NCI-H748 (cell line): Measurements from ENCODE around the gene OTOGL.
"Not testable (repeated sequence)": the region's sequence is repeated elsewhere in the genome, so short reads cannot be mapped to it uniquely, and the experiment has no call there.

Experiments
- DNase-seq: peaks from one replicate; lab custom pipeline; 2025; ENCODE audit not compliant: unreplicated experiment; lab: John Stamatoyannopoulos, UW

The OTOGL gene

DNA sequence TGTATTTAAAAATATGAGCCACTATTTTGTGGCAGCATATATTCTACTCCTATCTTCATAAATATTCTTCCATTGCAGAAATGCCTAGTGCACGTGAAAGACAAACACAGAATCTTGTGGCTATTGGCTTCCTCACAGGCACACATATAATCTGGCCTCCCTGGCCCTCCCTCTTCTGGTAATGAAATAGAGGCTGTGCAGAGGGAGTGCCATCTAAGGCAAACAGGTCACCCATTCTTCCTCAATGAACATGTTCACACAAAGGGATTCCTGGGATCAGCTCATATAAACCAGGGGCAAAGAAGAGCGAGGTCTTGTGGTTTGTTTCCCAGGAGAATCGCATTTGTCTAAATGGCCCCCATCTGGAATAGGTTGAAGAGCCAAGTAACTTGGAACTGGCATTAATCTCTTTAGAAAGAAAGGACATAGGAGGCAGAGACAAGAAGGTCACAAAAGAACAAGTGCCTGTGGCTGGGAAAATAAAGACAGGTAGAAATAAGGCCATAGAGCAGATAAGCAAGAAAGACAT lies 173.1 kb downstream of the OTOGL start:
- DNase-seq: peak; percentile 83

GRCh38 chr12:80273144-80273543 lies 173.8 kb downstream of the OTOGL start:
- DNase-seq: no peak

DNA sequence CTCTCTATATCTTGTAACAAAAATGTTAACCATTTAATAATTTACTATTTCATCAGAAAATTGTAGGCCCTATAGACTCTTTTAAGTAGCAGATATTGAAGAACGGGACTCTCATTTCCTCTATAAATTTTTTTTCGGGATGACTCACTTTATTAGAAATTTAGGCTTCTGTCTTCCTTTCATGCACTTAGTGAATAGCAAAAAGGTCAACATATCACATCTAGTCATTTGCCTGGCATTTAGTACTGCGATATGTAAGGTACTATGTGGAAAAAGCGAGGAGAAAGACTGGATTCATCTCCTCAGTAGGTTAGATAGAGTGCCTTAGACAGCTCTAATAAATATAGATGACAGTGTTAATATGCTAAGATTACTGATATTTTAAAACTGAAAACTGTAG lies 178.4 kb downstream of the OTOGL start:
- DNase-seq: peak; percentile 90

DNA sequence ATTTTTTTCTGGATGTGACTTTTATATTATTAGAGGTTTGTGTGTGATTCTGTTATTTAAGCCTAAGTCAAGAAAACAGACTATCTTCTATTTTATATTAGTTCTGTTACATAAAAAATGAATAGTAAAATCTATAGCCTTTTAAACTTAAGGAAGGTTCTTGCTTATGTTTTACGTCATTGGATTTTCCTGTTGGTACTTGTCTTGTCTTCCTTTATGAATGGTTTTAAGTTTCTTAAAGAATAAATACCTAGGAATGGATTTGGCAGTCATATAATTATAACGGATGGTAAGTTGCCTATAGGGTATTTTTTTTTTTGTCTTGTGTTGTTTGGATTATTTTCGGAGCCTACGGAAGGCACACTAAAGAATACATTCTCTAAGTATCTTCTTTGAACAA lies 182.9 kb downstream of the OTOGL start:
- DNase-seq: no peak

DNA sequence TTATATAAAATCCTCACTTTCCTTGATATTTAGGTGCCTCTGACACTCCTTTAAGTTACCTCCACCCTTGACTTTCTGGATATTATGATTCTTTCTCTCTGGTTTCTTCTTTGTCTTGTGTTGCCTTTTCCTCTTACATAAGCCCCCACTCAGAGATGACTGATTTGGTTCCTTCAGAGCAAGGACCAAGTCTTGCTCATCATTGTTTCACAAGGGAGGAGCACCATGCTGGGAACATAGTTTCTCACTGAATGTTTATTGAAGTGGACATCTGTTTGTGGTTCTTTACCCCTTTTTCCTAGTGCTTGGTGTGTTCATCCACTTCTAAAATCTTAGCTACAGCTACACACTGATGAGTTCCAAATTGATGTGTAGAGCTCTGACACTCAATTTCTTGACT lies 183.4 kb downstream of the OTOGL start:
- DNase-seq: no peak

DNA sequence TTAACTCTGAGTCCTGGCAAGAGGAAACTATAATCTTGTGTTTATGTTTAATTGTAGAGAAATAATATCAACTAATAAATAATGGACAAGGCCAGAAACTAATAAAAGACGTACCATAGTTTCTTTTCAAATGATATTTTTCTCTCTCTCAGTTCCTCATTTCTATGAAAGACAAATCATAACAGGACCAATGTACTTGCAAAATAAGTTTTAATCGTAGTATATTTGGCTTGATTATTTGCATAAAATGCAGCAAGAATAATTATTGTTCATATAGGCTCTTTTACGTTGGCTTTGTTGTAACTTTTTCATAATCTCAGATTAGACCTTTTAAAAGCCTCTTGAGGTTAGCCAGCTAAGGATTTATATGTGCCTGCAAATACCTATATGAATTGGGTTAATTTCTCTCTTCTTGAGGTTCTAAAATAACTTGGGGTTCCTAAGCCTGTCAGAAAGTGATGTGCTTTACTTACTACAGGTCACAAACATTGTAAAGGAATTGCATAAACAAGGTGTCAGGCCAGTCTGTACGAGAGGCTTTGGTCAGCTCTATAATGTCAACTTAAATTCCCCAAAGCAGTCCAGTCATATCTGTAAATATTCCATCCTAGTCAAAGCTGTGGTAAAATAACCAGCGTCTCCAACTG lies 191.9 kb downstream of the OTOGL start:
- no peak for DNase-seq

GRCh38 chr12:80293347-80293746 lies 194.0 kb downstream of the OTOGL start:
- DNase-seq: no peak

DNA sequence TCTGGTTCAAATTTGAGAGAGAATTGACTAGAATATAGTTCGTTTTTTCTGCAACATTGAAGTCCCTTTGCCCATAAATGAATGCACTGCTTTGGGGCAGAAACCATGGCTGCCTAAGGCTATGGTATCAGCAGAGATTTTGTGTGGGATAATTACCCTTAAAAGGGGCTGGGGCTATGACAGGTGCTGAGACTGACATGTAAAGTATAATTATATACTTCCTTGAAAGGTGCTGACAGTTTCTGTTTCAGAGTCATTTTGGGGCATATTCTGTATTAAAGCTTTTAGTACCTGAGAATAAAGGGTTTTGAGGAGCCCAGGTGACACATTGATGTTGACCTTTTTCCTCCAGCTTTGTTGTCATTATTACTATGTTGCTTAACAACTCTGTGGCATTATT lies 194.4 kb downstream of the OTOGL start:
- DNase-seq: peak; percentile 97

- no peak for DNase-seq
Measured at GRCh38 chr12:80299219-80299618, 199.9 kb downstream of the OTOGL start.

DNA sequence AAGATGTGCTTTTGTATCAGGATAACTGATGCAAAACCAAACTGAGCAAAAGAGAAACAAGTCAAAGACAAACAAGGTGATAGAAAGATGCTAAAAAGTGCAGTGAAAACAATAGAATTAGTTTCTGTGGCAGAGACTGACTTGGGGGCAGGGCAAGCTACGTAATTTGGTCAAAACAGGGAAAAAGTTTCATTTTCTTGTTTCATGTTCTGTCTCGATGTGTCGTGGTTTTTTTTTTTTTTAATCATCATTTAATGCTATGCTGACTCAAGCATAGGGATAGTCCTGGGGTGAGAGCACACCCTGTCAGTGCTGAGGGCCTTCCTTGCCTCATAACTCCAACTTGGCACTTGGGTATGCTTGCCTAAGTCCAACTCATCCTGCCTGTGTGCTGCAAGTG lies 200.6 kb downstream of the OTOGL start:
- no peak for DNase-seq

DNA sequence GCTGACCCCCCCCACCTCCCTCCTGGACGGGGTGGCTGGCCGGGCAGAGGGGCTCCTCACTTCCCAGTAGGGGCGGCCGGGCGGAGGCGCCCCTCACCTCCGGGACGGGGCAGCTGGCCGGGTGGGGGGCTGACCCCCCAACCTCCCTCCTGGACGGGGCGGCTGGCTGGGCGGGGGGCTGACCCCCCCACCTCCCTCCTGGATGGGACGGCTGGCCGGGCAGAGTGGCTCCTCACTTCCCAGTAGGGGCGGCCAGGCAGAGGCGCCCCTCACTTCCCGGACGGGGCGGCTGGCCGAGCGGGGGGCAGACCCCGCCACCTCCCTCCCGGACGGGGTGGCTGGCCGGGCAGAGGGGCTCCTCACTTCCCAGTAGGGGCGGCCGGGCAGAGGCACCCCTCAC lies 208.1 kb downstream of the OTOGL start:
- not testable (repeated sequence) for DNase-seq

DNA sequence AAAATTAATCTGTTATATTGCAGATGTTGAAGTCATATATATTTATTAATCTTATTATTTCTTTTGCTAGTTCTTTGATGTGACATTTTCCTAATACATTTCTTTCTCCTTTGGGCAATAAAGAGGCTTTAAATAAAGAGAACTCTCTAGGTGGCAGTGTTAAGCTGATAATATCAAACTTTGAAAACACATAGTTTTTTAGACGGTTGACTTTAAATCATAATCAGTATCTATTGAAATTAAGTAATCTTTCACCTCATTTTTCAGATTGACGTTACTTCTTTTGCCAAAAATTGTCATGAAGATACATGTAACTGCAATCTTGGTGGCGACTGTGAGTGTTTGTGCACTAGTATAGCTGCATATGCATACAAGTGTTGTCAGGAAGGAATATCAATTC lies 213.9 kb downstream of the OTOGL start:
- peak; percentile 80 for DNase-seq

GRCh38 chr12:80314741-80315140 lies 215.4 kb downstream of the OTOGL start:
- DNase-seq: no peak

GRCh38 chr12:80316222-80316621 lies 216.9 kb downstream of the OTOGL start:
- peak; percentile 93 for DNase-seq

DNA sequence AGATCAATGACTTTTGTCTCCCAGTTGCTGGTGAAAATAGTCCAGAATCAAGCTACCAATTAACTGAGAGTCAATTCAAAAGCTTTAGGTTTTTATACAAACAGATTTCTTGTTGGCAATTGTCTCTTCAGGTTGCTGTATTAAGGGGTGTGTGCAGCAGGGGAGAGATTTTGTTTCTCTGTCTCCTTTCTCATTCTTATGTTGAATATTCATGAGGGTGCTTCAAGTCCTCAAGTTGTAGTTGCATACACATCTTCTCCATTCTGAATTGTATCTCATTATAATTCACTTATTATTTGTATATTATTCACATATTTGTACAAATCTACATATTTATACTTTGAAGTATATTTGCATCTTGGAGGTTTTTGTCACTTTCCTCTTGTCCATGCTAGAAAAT lies 218.0 kb downstream of the OTOGL start:
- peak; percentile 81 for DNase-seq

DNA sequence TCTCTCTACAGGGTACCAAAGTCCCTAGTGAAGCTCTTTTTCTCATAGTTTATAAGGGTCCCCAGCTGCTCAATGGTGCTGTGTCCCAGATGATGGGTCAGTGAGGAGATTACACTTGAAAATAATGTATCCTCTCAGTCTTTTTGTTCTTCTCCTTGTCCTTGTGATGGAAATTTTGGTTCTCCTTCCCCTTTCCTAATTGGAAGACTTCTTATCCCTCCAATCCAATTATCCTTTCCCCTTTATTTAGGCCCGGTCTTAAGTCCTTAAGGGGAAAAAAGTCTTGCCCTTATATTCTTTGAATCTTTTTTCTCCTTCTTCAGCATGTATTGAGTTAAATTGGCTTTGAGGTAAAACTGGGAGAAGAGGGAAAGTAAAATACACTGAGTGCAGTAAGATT lies 218.6 kb downstream of the OTOGL start:
- DNase-seq: peak; percentile 32

DNA sequence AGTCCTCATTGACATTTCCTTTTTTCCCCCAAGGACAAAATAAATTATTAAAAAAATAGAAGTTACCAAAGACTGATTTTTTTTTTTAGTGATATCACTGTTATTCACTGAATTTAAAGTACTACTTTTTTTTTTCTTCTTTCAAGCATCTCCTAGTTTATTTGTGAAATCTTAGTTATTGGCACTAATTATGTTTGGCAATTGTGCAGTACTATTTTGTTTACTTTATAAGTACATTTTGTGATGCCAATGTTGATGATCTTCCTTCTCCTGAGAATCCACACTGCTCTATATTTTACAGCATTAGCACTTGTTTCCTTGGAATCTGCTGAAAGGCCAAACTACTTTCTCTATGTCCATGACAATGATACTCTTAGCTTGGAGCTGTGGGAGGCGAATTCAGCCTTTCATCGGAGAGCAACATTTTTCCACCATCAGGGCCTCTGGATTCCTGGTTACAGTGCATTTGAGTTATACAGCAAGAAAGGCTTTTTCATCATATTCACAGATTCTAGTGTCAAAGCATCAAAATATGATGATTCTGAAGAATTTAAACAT lies 220.9 kb downstream of the OTOGL start:
- DNase-seq: no peak

DNA sequence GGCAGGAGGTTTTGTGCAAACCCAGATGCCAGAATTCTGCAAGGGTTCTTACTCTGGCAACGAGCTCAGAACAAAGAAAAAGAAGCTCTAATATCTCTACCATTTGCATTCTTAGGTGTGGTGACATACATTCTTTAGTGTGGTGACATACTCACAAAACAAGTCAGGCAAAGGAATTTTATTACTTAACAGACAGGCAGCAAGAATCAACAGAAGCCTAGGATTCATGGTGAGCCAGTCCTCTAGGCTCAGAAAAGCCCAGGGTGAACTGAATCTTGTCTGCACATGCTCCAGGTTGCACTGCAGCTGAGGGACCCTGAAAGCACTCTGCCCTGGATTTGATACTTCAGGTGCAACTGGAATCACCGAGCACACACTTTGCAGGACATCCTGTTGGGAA lies 222.3 kb downstream of the OTOGL start:
- no peak for DNase-seq

DNA sequence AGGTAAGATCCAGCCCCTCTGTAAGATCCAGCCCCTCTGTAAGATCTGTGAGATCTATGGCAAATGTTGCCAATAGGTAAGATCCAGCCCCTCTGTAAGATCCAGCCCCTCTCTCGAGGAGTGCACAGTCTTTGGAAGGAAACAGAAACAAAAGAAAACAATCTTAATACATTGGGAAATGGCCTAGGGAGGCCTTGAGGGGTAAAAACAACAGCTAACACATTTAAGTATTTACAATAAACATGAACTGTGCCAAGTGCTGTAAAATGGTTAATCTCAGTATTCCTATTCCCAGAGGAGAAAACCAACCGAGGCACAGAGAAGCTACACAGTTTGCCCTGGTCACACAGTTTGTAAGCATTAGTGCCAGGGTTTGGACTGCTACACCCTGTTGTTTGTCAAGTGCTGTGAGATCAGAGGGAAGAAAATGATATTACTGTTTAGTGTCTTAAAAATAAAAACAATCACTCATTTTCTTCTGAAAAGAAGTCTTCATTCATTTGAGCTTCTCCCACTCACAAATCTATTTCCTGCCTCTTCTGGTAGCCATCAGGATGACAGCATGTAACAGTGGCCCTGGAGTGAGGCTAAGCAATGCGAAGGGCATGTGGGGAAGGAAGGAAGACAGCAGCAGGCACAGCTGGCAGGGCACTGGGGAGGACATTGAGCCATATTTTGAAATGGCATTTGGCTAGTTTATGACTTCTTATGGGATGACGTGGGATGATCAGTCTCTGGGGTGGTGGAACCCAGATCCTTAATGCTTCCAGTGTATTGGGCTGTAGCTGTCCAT lies 226.0 kb downstream of the OTOGL start:
- DNase-seq: no peak

DNA sequence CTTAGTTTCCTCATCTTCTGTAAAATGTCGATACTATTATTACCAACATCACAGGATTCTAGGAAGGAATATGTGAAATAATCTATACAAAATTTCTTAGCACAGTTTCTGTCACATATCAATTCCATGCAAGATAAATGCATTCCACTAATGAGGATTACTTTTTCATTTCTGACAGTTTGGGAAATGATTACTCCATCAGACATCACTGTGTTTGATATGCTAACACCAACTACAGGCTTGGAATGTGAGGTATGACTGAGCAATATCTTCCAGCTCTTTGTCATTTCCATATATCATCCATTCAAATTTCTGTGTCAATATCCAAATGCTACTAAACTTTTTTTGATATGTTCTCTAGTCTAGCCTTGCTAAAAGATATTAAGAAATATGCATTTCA lies 233.5 kb downstream of the OTOGL start:
- DNase-seq: no peak

GRCh38 chr12:80352474-80352873 lies 253.1 kb downstream of the OTOGL start:
- peak; percentile 41 for DNase-seq

DNA sequence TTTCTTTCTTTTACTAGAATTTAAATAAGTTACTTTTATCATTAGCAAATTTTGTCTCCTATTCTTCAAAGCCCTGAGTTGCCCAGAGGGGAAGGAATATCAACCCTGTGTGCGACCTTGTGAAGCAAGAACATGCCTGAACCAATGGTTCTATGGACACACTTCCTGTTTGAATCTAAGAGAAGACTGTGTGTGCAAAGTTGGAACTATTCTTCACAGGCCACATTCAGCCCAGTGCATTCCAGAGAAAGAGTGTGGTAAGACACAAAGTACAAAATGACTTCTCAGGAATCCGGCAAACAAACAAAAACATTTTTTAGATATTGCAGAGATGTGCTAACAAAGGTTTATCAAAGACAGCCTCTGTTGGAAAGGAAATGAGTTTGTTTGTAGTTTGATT lies 253.9 kb downstream of the OTOGL start:
- DNase-seq: no peak
